Cardiac atrium fibroblast (primary cell): ENCODE measurements around the gene TRAT1. TPM values are rescaled to one million over a fixed set of nuclear protein-coding genes. Genes with fewer than 3 reads are reported as not detected.

ENCODE experiments used
- total RNA-seq: library from RNA; depleted of rRNA; stranded (reverse); fragments of >200 nt; gene quantifications from 2 replicates; pipeline ENCODE4 v1.2.3, GENCODE V29; 2015

Gene TRAT1
- not detected in 2 replicates for total RNA-seq

DNA sequence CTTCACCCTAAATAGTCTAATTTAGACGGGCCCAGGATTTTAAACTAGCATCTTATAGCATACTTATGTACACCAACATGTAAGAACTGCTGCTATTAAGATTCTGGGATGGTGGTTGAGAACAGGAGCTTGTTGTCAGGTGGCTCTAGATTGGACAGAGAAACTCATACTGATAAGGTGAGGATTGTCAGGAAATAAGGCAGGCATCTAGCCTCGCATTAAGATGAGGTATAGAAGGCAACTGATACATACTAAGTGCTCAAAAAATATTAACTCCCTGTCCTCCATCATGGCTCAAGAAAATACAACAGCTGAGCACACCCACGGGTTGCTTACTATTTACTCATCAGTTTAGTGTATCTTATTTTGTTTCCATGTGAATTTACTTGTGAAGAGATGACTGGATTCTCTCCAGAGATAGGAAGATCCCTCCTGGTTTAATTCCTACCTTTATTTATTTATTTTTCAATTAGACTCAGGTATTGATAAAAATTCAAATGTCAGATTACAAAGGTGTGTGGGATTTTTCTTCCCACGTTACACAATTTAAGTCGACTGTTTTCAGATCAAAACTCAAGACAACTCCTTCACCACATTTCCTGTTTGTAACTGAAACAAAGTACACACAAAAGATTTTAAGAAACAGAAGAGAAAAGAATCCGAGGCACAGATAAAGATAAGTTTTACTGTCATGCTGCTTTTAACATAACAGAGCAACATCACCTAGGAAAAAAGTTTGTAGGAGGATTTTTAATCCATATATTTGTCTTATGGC lies at the start of gene TRAT1:
Gene TRAT1, plus strand, starts transcription at position 664 of the 775 bp plus-strand sequence. CDS start 142 bp downstream, outside the sequence.

Other genes with a start within 250 kb of the TRAT1 start
- gene CIP2A, start 233.3 kb upstream of the TRAT1 start, total RNA-seq: 6.6 and 6.9 TPM in 2 replicates
- 4.7 TPM in 2 replicates for gene DZIP3, start 233.1 kb upstream of the TRAT1 start, total RNA-seq
- gene RETNLB, start 65.4 kb upstream of the TRAT1 start, total RNA-seq: not detected in 2 replicates
- gene GUCA1C, start 131.1 kb downstream of the TRAT1 start, total RNA-seq: not detected in 2 replicates